Erythroblast (primary cell): ENCODE measurements around the gene EPSTI1.

Source experiments
- GATA1 ChIP-seq: IDR thresholded peaks from 2 replicates; pipeline ENCODE4 v1.6.1; 2011; ENCODE audit warnings: low read depth, mild to moderate bottlenecking, control low read depth, low read length, moderate library complexity
- POLR2A ChIP-seq: IDR thresholded peaks from 2 replicates; pipeline ENCODE4 v1.6.1; 2011; ENCODE audit warnings: mild to moderate bottlenecking, low read length

DNA sequence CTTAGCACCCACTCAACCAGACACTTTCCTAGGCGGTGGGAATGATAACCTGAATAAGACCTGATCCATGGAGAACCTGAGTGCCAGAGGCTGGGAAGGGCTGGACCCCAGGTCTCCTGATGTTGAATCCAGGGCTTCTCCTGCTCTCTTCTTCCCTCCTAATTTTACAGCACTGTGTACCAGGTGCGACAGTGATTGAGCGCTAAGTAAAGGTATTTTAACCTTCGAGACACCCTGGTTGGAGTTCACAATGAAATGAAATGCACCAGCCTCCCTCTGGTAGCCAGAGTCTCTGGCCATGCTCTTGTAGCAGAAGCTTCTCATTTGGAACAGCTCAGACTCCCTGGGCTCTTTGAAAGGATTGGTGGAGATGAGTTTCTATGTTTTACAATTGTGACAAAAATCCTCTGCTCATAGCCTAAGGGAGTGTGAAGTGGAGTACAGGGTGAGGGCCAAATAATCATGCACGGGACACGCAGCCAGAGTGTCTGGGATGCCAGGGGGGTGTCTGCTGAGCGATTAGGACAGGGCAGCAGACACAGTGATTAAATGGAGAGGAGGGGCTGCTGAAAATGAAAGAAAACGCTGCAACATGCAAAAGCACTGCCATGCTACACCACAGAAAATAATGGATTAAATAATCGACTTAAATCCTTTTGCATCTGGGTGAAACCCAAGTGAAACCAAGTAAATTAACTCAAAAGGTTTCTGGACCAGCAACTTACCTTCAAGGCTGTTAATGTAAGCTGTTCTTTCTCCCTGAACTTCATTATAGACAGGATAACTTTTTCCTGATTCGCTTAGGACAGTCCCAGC lies 126.9 kb downstream of the EPSTI1 start:
- TF ChIP-seq POLR2A (no peak), GATA1 (no peak)
